HG02759 (cell line): ENCODE data around the gene LRRIQ1.

ENCODE experiments used
- ATAC-seq: cut with Tn5 transposase; IDR thresholded peaks from one replicate; pipeline ENCODE4 v1.9.1; 2021; ENCODE audit warnings: mild to moderate bottlenecking, moderate library complexity; ENCODE audit not compliant: unreplicated experiment

Gene LRRIQ1

DNA sequence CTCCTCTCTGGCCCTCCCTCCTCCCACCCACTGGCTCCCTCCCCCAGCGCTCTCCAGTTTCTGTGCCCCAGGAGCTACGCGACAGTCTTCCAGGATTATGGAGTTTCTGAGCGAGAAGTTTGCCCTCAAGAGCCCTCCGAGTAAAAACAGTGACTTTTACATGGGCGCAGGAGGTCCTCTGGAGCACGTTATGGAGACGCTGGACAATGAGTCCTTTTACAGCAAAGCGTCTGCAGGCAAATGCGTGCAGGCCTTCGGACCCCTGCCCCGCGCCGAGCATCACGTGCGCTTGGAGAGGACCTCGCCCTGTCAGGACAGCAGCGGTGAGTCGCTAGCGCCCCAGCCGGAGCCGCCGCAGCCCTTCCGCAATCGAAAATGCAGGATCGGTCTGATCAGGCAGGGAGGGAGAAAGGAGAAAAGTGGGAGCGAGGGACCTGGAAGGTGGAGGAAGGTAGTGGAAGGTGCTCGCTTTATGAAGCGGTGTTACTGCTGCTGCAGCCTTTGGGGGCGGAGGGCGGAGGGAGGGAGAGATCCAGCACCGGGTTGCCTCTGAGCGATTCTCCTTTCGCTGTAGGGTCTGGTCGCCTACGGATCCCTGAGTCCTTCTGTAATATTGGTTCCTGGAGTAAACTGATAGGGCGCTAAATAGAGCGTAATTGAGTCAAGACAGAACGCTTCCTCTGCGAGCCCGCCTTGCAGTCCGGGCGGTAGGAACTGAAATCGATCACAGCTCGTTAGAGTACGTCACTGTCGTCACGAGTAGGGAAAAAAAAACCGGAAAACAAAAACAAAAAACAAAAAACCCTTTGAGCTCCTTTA is 244.2 kb downstream of the LRRIQ1 start, which contains the start of gene ALX1:
Gene ALX1, plus strand, starts transcription at position 56 of the 819 bp plus-strand sequence. Its CDS starts 42 bp downstream, at position 98.
- ATAC-seq: peak; percentile 61

DNA sequence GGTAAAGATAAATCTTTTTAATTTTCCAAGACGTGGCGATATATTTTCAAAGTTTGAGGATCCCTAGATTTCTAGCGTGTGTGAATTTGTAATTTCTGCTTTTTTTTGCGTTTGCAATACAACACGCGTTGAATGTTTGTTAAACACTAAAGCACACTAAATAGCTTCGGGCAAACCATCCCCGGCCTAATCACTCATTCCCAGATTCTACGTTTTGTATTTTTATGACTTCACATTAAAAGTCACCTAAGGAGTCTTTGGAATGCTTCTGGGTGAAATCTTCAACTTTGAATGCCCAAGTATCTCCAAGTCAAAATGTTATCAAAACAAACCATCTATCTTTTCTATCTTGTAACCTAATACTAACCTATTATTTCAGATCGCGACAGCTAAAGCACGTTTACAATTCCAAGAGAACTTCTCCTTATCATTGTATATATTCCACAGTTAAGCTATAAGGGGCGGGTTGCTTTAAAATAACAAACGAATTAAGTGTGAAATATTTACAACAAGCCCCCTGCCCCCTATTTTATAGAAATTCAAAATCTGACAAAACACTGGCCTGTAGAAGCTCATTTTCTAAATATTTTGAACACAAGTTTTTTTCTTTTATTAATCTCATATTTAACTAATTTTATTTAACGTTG is 245.0 kb downstream of the LRRIQ1 start:
- no peak for ATAC-seq

DNA sequence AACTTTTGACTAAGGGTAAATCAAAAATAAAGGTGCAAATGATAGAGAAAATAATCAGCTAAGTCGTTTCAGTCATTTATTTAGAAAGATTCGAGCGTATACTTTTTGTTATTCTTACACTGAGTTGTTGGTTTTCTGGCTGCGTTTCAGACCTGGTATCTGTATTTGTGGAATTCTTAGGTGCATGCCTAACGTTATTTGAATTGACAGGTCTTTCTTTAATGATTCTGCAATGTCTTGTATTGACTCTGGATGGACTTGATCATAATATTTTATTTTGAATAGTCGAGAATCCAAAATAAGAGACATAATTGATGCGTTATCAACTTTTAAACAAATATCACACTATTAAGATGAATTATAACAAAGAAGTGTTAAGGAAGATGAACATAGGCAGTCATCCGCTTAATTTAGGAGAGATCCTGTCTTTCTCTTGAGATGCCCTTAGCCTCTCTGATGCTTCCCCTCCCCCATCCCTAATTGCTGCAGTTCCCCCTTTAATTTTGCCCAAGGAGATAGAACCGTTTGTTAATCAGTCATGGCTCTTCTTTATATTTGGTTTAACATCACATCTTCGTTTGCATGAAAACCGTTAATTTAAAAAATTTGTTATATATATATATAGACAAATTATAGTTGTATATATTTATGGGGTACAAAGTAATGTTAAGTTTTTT is 245.6 kb downstream of the LRRIQ1 start:
- ATAC-seq: no peak

DNA sequence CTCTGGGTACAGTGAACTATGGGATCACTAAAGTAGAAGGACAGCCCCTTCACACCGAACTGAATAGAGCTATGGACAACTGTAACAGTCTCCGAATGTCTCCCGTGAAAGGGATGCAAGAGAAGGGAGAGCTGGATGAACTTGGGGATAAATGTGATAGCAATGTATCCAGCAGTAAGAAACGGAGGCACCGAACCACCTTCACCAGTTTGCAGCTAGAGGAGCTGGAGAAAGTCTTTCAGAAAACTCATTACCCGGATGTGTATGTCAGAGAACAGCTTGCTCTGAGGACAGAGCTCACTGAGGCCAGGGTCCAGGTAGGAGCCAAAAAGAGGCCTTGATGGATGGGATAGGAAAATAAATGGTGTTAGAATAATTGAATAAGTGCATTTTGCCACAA is 247.4 kb downstream of the LRRIQ1 start:
- no peak for ATAC-seq
